Activated effector memory CD4-positive, alpha-beta T cell treated with anti-CD3 and anti-CD28 coated beads, Interleukin-2, amount 50 U/mL, for 16 hours (primary cell): ENCODE results near the gene ENOX1.

Experiments
- DNase-seq: peaks from one replicate; pipeline ENCODE4 v3.0.0-alpha.2; 2020

ENOX1 gene

DNA sequence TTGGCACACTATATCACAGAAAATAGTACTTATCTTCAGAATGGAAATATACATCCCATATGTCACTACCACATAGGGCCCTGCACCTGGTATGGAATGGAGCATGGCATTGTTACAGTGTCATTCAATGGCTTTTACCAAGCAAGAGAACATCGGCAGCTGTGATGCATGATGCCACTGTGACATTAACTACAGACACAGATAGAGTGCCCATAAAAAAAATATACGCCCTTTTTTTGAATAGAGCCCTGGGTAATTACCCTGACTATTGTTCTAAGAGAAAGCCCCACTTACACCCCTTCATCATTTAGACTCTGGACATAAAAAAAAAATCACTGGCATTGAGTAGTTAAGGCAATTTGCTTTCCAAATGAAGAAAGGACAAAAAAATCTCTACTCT lies 443.1 kb downstream of the ENOX1 start:
- DNase-seq, result no peak

DNA sequence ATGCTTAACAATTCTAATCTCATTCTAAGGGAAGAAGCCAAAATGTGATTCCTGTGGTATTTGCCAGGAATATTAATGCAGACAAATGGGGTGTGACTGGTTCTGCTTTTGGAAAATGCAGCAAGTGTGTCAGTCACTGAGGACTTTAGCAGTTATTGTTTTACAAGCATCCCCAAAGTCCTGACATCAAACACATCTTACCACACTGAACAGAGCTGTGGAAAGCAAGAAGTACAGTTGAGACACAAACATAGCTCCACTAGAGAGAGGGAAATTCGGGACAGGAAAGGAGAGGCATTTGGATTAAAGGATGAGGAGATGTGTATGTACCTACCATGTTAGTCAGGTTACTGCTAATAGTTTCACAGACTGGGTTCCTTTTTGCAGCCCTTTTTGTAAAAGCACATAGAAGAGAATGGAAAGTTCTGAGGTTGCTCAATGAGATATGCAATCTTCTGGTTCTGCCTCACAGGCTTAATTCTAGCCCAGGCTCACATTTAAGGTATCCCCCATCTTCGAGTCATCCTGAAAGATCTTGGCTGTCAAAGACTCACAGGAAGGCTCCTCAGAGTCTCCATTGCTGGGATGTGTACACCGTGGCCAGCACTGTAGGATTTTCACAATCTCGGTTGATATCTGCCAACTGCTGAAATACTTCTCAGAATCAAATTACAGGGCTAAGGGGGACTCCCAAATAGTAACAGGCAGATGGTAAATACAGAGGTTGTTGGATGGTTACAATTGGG lies 446.8 kb downstream of the ENOX1 start:
- no peak for DNase-seq

DNA sequence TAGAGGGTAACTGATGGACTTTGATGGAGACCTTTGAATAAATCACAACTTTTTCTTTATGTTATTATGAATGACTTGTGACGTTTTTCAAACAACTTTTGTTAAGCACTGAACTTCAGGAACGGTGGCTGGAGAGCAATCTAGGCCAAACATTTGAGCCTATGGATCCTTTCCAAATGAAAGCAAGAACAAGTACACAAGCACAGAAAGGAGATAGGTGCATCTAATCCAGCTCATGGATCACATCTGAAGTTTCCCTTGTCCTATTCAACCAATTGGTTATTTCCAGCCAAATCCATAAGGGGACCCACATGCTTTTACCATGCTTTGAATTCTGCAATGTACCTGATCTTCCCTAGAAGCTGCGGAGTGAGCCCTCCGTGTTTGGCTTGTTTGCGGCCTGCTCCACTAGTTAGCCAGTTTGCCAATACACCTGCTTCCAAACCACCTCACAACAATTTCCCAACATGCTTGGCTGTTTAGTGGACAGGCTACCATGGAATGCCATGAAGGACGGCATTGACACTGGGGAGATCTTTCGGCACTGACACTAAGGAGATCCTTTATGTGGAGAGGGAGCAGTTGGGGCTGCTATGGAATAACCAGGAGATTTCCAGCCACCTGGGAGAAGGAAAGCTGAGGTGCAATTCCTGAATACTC lies 447.5 kb downstream of the ENOX1 start:
- DNase-seq, result no peak

DNA sequence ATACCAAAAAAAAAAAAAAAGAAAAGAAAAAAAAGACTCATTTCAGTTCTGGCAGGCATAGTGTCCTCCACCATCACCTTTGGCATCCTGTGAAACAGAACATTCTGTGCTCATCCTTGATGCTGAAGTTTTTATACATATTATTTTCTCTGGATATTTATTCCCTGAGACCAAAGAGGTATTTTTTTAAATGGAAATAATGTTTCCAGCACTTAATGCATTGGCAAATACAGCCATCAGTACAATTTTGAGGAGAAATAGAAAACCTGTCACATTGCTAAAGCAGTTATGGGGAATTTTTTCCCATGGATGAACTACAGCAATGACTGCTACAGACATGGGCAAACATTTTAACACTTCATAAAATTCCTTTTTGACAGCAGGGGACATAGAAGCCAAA lies 451.0 kb downstream of the ENOX1 start:
- DNase-seq, result no peak

DNA sequence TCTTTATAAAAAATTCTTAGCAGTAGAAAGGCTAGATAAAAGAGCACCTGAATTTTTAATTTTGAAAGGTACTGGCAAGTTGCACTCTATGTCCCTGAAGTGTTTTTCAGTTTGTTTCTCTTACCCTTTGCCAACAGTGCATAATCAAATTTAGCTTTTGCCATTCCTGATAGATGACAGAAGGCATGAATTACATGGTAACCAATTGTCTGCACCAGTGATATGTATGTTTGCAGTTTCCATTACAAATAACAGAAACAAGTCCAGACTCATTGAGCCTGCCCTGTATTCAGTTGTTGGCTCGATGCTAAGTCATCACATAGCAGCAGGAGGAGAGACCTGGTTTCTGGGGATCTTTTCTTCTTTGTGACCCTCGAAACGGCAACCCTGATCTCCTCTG lies 453.6 kb downstream of the ENOX1 start:
- DNase-seq, result no peak

DNA sequence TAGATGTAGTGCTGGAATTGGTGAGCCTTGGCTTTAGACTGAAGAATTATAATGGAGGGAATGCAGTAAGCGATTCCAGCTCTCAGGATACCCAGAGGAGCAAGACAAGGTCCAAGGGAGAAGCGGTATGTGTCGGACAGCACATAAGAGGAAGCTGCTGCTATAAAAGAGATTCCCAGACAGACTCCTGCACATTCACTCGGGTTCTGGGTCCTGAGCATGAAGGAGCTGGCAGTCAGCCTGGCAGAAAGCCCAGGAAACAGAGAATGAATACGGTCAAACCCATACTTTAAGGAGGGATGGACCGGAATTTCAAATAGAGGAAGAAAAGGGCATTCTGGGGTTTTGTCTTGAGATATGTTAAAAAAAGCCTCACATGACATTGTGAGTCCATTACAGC lies 455.1 kb downstream of the ENOX1 start:
- no peak for DNase-seq

DNA sequence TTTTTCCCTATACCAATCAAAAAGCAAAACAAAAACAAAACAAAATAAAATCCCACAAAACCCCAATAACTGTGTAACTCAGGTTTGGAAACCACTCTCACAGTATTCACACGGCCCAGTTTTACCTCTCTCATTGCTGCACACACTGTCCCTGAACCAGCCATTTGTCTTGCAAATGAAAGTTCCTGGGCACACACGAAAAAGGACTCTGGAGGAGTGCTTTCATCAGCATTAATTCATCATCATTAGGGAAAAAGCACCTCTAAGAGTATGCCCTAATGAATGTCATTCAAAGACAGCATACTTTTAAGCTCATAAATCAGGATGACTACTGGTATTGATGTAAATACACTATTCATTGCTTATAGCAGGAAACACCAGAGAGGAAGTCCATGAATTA lies 457.1 kb downstream of the ENOX1 start:
- no peak for DNase-seq

DNA sequence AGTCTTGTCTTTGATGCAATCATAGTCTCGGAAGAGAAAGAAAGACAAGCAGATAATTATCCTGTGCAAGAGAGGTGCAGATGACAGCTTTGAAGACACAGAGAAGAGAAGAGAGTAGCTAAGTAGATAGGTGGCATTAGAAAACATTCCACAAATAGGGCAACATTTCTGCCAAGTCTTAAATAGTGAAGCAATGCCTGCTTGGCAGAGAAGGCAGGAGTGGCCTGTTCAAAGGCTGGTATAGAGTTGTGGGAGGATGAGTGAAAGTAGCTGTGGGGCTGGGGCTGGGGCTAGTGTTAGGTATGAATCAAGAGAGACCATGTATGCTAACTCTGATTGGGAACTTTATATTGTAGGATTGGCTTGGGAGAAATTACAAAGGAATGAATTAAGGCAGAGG lies 457.9 kb downstream of the ENOX1 start:
- DNase-seq, result no peak

DNA sequence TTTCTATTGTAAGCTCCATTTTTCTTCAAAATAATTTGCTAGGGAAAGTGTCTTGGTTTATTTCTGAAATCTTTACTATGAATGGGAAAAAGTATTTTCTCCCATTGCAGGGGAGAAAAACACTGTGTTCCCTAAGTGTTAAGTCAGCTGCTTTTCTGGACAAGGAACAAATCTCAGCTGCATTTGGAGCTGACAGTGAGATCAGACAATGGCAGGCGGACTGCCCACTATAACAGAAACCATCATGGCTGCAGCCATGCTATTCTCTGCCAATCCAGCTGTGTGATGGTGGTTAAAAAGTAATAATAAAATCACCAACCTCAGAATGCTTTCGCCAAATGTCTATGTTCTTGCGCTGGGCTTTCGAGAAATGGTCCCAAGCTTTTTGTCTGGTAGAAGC lies 460.7 kb downstream of the ENOX1 start:
- no peak for DNase-seq

DNA sequence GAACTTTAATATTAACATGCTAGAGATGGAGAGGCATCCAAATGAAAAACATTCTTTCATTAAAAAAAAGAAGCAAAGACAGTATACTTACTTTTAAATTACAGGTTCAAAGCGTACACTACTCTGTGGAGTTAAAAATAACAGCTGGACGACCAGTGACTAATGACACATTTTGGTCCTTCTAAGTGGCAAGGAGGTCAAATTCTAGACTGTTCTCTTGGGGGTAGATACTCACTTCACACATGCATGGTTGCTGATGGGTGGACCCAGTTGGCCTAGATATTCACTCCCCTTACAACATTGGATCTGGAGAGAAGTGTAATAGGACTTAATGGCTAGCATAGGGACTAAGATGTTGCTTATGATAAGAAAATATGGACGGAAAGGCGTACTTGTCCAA lies 461.1 kb downstream of the ENOX1 start:
- no peak for DNase-seq

DNA sequence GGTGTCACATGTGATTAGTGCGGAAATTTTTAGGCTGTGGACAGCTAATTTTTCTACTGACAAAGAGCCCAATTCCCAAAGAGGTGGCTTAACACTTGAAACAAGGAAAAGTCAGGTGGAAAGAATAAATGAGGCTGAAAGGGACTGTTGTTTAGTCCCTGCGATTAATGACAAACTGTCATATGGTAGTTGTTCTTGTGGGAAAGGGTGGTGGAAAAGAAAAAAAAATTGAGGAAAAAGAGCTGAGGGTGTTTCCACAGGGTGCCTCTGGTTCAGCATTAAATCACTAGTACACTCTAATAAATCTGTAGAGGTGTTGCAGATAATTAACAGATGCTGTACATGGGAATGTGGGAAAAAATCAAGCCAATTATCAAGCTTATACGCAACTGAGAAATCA lies 462.6 kb downstream of the ENOX1 start:
- DNase-seq, result no peak

DNA sequence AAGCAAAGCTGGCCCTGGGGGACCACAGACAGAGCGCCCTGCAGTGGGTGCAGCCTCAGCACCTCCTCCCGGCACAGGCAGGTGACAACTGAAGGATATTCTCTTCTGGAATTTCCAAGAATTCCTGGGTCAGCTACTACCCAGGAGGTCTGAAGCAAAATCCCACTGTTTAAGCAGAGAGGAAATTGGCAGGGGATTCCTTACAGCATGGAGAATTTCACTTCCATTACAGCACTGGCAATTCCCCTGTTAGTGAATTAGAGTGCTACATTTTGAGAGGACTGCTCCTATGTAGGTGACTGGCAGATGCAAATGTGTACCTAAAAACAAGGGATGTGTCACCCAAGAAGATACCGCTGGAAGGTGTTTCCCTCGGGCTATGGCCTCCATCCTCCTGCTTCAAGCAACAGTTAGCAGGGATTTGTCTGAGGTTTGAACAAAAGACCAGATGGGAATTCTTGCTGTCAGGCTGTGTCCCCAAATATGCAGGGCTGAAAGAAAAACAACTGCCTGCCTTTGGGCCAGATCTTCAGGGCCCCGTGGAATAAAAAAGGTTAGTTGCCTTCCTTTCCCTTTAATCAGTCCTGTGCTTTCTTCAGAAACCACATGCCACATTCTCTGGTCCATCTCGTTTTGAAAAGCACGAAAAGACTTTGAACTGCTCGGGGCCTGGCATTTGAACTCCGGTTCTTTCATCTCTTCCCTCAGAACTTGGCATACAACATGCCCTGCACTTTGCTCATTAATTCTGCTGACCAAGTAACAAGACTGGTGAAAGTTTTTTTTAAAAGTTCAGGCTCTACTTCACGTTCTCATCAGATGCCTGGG lies 466.9 kb downstream of the ENOX1 start:
- no peak for DNase-seq

DNA sequence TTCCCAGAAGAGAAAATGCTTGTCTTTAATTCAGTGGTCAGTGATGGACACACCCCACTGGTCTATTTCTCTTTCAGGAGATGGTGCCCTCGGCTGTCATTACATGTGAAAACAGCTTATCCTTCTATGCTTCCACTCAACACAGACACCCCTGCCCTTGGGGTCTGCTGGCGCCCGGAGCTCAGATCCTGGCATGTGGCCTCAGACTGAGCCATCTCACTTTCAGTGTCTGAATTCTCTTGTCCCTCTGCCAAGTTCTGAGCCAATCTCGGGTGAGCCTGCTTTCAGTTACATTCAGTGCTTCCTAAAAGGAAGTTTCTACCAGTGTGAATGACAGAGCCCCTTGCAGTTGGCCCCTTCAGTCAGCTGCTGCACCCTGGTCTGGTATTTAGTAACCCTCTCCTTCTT lies 469.8 kb downstream of the ENOX1 start:
- no peak for DNase-seq

DNA sequence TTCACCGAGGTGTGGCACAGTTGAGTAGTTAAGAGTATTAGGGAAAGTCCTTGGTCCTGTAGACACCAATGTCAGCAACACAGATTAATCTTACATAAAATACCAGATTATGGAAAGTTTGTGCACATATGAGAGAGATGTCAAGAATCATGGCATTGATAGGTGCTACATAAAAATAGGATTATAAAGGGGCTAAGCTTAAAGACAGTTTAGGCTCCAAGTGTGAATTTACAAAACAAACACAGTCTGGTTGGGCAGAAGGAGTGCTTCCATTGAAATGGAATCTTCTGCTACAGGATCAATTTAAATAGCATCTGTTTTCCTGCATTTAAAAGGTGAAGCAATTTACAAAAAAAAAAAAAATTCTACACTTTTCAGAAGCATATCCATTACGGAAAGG lies 470.5 kb downstream of the ENOX1 start:
- DNase-seq, result no peak

DNA sequence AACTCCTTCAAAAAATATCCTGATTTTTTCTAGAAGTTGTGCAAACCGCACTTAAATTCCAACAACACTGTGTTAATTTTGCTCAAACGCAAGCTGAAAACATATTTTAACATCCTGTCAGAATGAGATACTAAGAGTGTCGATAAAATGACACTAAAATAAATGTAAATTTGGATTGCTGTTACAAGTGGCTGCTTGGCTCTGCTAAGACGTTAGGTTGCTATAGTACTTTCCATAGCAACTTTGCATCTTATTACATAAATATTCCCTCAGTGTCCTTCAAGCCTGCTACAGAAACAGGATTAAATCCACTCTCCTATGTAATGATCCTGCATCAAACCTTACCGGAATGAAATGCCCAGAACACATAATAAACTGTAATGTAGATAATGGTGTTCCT lies 471.2 kb downstream of the ENOX1 start:
- DNase-seq, result no peak

DNA sequence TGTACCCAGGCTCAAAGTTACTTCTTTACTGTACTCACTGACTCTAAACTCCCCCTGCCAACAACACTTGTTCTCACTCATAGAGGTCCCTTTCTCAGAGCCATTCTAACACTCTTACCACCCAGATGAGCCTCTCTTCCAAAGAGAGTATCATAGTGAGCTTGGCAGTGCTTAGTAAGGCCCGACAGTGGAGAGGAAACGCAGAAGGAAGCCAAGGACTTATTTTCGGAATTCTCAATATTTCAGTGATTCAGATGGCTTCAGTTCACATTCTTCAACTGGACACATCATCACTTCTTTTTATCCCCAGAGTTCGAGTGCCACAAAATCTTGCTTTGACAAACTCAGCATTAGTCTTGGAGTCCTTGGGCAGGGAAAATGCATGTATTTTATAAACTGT lies 477.5 kb downstream of the ENOX1 start:
- DNase-seq, result no peak

DNA sequence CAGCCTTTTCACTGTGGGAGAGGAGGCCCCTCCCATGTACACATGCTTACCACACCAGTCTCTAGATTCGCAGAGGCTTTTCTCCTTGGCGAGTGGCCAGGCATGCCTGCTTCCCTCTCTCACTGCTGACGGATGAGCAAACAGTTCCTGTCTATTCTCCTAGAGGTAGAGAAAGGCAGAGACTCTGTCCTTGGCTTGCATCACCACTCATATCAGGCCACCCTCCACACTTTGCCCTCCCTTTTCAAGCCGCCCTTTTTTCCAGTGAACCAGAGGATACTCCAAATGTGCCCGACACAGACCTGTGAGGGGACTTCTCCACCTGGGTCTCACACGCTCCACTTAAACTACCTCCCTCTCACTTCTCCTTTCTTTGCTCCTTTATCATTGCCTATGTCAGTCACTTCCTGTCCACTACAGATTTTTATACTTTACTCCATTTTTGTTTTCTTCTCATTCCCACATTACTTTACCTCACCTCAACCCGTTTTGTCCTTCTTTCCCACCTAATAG lies 478.8 kb downstream of the ENOX1 start:
- DNase-seq, result no peak

DNA sequence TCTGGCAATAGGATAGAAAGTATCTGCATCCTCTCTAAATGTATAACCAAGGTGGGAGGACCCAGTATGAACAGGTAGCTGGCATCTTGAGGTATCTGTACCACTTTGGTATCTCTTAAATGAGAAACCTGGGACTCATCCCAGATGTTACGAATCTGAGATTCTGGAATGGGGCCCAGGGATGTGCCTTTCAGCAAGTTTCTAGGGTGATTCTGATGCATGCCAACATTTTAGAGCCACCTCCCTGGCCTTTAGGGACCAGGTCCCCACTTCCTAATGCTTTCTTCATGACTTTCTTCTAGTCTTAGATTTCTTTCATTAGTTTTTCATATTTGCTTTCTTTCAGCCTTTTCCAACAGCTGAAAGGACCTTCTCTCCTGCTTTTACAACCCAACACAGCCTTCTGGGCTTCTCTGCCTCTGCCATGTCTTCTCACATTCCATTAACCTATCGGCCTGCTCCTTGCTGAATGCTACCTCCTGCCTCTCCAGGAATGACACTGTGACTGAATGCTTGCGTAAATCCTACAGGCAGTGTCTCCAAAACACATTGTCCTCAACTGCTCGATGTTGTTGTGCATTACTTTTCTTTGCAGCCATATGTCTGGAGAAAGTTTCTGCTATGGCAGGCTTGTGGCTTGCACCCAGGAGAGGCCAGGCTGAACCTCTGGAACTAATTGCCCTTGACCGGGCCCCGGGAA lies 479.4 kb downstream of the ENOX1 start:
- no peak for DNase-seq

DNA sequence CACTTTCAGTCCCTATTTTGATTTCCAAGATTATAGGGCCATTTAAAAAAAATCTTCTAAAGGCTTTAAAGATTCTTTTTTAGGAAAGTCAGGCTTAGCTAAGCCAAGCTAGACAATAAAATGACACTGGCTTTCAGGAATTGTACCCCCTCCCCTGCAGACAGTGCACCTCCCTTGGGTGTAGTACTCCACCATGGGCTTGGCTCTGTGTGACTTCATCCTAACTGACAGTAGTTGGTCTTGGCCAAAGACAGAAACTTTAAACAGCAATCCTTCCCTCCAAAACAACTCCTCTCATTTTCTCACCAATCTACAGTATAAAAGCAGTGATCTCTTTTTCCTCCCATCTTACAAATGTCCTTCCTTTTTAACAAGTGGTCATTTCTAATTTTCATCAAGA lies 480.4 kb downstream of the ENOX1 start:
- DNase-seq, result no peak

DNA sequence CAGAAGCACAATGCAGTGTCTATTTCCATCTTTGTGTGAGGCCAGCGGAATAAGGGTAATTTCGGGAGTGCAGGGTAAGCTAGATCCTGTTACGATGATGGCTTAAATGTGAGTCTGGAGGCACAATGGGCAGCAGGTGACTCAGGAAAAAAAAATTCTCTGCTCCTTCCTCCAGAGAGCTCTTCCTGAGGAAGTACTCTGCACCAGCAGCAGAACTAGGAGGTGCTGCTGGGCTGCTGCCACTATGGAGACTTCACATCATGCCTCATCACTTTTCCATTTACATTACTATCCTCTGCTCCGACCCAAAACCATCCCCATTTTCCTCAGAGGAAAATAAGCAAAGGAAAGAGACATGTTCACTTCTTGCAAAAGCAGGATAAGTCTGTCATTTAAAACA lies 481.4 kb downstream of the ENOX1 start:
- DNase-seq, result no peak

DNA sequence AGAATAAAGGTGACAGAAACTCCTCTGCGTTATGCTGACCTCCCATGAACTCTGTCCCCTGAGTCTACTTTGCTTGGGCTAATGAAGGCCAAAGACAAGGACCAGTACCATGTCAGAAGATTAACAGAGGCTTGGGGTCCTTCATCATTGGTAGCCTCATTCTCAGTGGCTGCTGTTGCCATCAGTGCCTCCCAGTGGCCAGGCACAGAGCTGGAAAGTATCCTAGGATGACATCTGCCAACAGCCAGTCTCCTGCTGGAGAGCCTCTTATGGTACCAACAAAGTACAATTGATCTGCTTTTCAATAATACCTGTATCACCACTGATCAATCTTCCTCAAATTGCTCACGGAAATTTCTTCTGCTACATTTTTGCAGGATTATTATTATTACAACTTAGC lies 481.8 kb downstream of the ENOX1 start:
- DNase-seq, result no peak

DNA sequence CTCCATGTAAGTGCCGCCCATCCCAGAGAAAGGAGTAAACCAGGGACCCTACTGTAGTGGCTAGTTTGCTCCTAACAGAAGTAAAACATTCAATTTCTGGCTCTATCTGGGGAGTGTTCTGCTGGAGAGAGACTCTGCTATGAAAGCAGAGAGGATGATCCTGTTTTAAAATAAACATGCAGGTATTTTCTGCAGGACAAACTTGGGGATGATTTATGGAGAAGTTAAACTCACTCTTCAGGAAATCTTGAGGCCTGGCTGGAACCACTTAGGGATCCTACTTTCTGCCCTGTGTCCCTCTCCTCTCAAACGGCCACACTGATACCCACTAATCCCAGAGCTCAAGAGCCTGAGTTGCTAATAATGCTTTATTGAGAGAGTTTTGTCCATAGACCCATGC lies 482.3 kb downstream of the ENOX1 start:
- DNase-seq, result no peak

DNA sequence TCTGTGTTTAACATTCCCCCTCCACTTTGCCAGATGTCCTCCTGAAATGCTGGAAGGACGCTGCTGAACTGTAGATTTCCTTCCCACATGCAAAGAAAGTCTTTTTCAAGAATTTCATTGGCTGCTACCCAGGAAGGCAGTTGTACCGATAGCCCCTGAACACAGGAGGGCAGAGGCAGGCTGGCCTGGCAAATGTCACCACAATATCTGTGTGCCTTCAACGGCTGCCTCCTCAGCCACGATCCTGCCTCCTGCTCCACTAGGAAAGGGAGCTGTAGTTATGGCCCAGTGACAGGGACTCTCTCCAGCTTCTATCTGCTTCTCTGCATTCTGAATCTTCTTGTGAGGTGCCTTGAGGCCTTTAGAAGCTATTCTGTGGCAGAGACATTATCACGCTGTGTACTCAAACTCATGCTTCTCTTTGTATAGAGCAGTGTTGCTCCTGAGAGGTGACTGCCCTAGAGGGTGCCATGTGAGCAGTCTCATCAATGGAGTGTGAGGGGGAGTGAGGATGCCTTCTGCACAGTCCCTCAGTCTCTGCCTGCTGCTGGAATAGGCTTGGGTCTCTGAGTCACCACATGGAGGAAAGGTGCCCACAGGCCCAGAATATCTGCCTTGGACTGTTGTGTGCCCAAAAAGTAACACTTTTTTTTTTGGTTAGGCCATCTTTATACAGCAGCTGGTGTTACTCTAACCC lies 483.6 kb downstream of the ENOX1 start:
- DNase-seq, result no peak
